WTC11 (cell line): ENCODE measurements around the gene OPN1SW. TPM values are rescaled to one million over a fixed set of nuclear protein-coding genes. Genes with fewer than 3 reads are reported as not detected.

Experiments used
- ATAC-seq: fragments of 200-7000 bp; cut with Tn5 transposase; 2 replicates; pipeline ENCODE4 v1.10.0; 2021; ENCODE audit warnings: mild to moderate bottlenecking, moderate library complexity
- CTCF ChIA-PET: fragments of 300-600 bp; sonication (Branson Sonifier 250); formaldehyde crosslinking; loops from one replicate; lab custom pipeline; 2021; ENCODE audit warnings: antibody characterized with exemption; lab: Charles Lee
- POLR2A ChIA-PET: fragments of 350-600 bp; sonication (Branson Sonifier 250); formaldehyde crosslinking; loops from one replicate; lab custom pipeline; 2021; ENCODE audit warnings: antibody characterized with exemption; lab: Charles Lee
- DNase-seq: peaks from one replicate; pipeline ENCODE4 v3.0.0; 2021; ENCODE audit warnings: low spot score
- H3K27ac Mint-ChIP-seq: 2 replicates; pipeline ENCODE4 v1.8.0; 2021; ENCODE audit warnings: mixed read lengths
- H3K27me3 Mint-ChIP-seq: 2 replicates; pipeline ENCODE4 v1.8.0; 2021; ENCODE audit warnings: low read depth, mild to moderate bottlenecking, moderate library complexity, mixed read lengths
- H3K36me3 Mint-ChIP-seq: 2 replicates; pipeline ENCODE4 v1.8.0; 2021; ENCODE audit warnings: mixed read lengths
- H3K4me1 Mint-ChIP-seq: 2 replicates; pipeline ENCODE4 v1.8.0; 2022; ENCODE audit warnings: mixed read lengths
- H3K4me3 Mint-ChIP-seq: 2 replicates; pipeline ENCODE4 v1.8.0; 2021; ENCODE audit warnings: mild to moderate bottlenecking, moderate library complexity, mixed read lengths
- H3K9me3 Mint-ChIP-seq: 2 replicates; pipeline ENCODE4 v1.8.0; 2021; ENCODE audit warnings: mixed read lengths
- ARID4B ChIP-seq: sonication (generic); formaldehyde crosslinking; IDR thresholded peaks from 2 replicates; pipeline ENCODE4 v1.8.0; 2023; ENCODE audit warnings: missing genetic modification reagents, mild to moderate bottlenecking, borderline replicate concordance
- ATF2 ChIP-seq: sonication (generic); formaldehyde crosslinking; IDR thresholded peaks from 2 replicates; pipeline ENCODE4 v1.8.1; 2022; ENCODE audit warnings: low read depth, missing genetic modification reagents, borderline replicate concordance
- CTCF ChIP-seq: fragments of 200-600 bp; IDR thresholded peaks from 2 replicates; pipeline ENCODE4 v1.8.0; 2022; ENCODE audit warnings: antibody characterized with exemption
- ETV6 ChIP-seq: sonication (generic); formaldehyde crosslinking; IDR thresholded peaks from 2 replicates; pipeline ENCODE4 v1.8.1; 2022; ENCODE audit warnings: mild to moderate bottlenecking, missing genetic modification reagents
- HMGA2 ChIP-seq: fragments of 250-450 bp; sonication (Bioruptor Pico); IDR thresholded peaks from 2 replicates; pipeline ENCODE4 v1.4.0; 2021; ENCODE audit warnings: mild to moderate bottlenecking, moderate library complexity
- HMGXB4 ChIP-seq: sonication (generic); formaldehyde crosslinking; IDR thresholded peaks from 2 replicates; pipeline ENCODE4 v1.8.1; 2023; ENCODE audit warnings: mild to moderate bottlenecking, moderate library complexity, missing genetic modification reagents
- JAZF1 ChIP-seq: fragments of 250-450 bp; sonication (Bioruptor Pico); IDR thresholded peaks from 2 replicates; pipeline ENCODE4 v1.9.0; 2021; ENCODE audit warnings: moderate library complexity, mild to moderate bottlenecking, inconsistent platforms
- NFE2L1 ChIP-seq: sonication (generic); formaldehyde crosslinking; IDR thresholded peaks from 2 replicates; pipeline ENCODE4 v1.8.1; 2023; ENCODE audit warnings: missing genetic modification reagents
- PRDM15 ChIP-seq: sonication (generic); formaldehyde crosslinking; IDR thresholded peaks from 2 replicates; pipeline ENCODE4 v1.8.0; 2022; ENCODE audit warnings: missing genetic modification reagents
- PRRX2 ChIP-seq: fragments of 250-450 bp; sonication (Bioruptor Pico); IDR thresholded peaks from 2 replicates; pipeline ENCODE4 v1.8.0; 2021; ENCODE audit warnings: mild to moderate bottlenecking
- RORB ChIP-seq: fragments of 250-450 bp; sonication (Bioruptor Pico); IDR thresholded peaks from 2 replicates; pipeline ENCODE4 v1.9.0; 2021; ENCODE audit warnings: mild to moderate bottlenecking
- SMAD3 ChIP-seq: sonication (generic); formaldehyde crosslinking; IDR thresholded peaks from 2 replicates; pipeline ENCODE4 v1.8.0; 2022; ENCODE audit warnings: missing genetic modification reagents, mild to moderate bottlenecking, borderline replicate concordance
- SMAD4 ChIP-seq: sonication (generic); formaldehyde crosslinking; IDR thresholded peaks from 2 replicates; pipeline ENCODE4 v1.8.0; 2022; ENCODE audit warnings: mild to moderate bottlenecking, missing genetic modification reagents
- SOX15 ChIP-seq: fragments of 250-450 bp; sonication (Bioruptor Pico); IDR thresholded peaks from 2 replicates; pipeline ENCODE4 v1.9.0; 2021; ENCODE audit warnings: mild to moderate bottlenecking
- USF2 ChIP-seq: sonication (generic); formaldehyde crosslinking; IDR thresholded peaks from 2 replicates; pipeline ENCODE4 v1.8.1; 2023; ENCODE audit warnings: mild to moderate bottlenecking, missing genetic modification reagents, moderate library complexity
- ZNF425 ChIP-seq: fragments of 250-450 bp; sonication (Bioruptor Pico); conservative IDR thresholded peaks from 2 replicates; pipeline ENCODE4 v1.9.0; 2021; ENCODE audit warnings: mild to moderate bottlenecking
- ZNF532 ChIP-seq: fragments of 250-450 bp; sonication (Bioruptor Pico); IDR thresholded peaks from 2 replicates; pipeline ENCODE4 v1.9.0; 2021; ENCODE audit warnings: mild to moderate bottlenecking, borderline replicate concordance
- total RNA-seq: library from RNA; stranded (reverse); gene quantifications from 3 replicates; pipeline ENCODE4 v1.2.3, GENCODE V29; 2021

Gene OPN1SW
- total RNA-seq, 1 experiment from 2014 or later: not detected

- Mint-ChIP-seq H3K9me3 (no peaks in the 10 kb centered on the region), H3K27me3 (no peaks in the 10 kb centered on the region), H3K36me3 (peaks cover 37% of the 10 kb centered on the region), H3K4me3 (no peak overlapping the region), H3K27ac (no peak overlapping the region), H3K4me1 (peaks cover 11% of the 10 kb centered on the region; the same call in 1 of the 2 replicates)
- DNase-seq (no peak), ATAC-seq (no peak)
- ChIA-PET POLR2A (no interaction called here), CTCF (no interaction called here)
- TF ChIP-seq ARID4B (CRISPR knock-in tag) (no peak), RORB (no peak), HMGA2 (CRISPR knock-in tag) (no peak), JAZF1 (CRISPR knock-in tag) (no peak), SMAD3 (no peak), ZNF532 (CRISPR knock-in tag) (no peak), PRRX2 (no peak), ATF2 (no peak), SMAD4 (CRISPR knock-in tag) (no peak), SOX15 (CRISPR knock-in tag) (no peak), ETV6 (CRISPR knock-in tag) (no peak), HMGXB4 (CRISPR knock-in tag) (no peak), CTCF (no peak), ZNF425 (CRISPR knock-in tag) (no peak), PRDM15 (CRISPR knock-in tag) (no peak), USF2 (CRISPR knock-in tag) (no peak), NFE2L1 (CRISPR knock-in tag) (no peak)
These were observed 29.9 kb downstream of the OPN1SW start for GRCh38 chr7:128745706-128746105.
